ENCODE results near the gene C17orf75.

Gene C17orf75

DNA sequence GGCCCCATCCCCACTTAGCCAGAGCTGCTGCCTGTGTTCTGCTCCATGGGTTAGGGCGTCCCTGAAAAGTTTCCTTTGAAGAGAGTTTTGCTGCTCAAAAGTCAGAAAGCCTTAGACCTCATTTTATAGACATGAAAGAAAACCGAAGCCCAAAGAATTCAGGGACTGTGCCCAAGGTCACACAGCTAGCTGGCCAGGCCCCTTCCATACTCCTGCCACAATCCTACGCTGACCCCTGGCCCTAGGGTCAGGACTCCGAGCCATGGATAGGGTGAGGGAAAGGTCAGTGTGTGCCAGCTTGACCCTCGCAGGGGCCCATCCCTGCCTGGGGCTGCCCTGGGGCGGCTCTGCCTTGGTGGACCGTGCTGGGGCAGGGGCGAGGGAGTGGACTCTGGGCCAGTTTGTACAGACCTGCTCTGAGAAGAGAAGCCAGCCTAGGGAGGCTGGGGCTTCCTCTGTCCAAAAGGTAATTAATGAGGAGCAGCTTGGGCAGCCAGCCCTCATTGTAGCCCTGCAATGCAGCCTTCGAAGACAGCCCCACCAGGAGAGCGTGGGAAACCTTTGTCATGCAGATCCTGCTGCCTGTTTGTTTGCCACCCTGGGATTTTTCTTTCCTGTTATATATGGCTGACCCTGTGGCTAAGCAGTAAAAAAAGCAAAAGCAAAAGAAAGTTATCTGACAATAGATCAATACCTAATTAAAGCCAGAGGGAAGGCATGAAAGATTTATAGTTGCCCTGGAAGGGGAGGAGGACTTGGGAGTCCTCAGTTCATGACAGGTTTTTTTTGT, 38.9 kb downstream of the C17orf75 start:
- FAIRE-seq: no peak

DNA sequence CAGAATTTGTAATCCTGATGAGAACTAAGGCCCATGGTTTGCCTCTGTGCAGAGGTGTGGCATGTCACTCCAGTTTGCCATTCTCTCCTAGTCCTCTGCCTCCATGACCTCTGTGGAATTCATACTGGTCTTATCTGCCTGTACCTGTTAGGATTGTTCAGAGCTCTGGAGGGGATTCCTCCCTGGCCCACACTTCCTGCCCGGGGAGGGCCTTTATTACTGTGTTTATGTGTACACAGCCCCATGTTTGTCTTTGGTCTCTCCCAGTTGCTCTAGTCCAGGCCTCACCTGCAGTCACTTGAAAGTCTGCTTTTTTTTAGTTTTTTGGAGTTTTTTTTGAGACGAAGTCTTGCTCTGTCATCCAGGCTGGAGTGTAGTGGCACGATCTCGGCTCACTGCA, 39.9 kb downstream of the C17orf75 start:
- no peak for FAIRE-seq

DNA sequence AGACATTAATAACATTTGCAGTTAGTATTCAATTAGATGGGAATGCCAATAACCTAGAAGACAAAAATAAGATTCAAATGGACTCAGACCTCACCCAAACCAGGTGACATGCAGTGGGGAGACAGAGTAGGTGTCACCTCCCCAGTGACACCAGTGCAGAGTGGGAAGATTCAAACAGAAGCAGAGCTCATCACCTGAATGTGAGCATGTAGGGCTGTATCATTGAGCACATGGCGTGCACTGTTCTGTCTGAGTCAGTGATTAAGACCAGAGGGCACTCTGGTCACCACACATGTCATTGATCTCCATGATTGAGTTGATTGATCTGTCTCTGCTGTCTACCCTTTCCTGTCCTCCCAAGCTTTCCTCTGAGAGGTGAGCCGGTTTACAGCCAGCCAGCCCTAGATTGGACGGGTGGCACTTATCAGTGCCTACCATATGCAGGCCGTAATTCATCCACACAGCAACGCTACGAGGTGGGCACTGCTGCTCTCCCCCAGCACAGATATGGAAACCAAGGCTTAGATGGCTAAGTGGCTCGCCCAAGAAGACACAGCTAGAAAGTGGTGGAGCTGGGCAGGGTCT, 42.3 kb downstream of the C17orf75 start:
- no peak for FAIRE-seq

DNA sequence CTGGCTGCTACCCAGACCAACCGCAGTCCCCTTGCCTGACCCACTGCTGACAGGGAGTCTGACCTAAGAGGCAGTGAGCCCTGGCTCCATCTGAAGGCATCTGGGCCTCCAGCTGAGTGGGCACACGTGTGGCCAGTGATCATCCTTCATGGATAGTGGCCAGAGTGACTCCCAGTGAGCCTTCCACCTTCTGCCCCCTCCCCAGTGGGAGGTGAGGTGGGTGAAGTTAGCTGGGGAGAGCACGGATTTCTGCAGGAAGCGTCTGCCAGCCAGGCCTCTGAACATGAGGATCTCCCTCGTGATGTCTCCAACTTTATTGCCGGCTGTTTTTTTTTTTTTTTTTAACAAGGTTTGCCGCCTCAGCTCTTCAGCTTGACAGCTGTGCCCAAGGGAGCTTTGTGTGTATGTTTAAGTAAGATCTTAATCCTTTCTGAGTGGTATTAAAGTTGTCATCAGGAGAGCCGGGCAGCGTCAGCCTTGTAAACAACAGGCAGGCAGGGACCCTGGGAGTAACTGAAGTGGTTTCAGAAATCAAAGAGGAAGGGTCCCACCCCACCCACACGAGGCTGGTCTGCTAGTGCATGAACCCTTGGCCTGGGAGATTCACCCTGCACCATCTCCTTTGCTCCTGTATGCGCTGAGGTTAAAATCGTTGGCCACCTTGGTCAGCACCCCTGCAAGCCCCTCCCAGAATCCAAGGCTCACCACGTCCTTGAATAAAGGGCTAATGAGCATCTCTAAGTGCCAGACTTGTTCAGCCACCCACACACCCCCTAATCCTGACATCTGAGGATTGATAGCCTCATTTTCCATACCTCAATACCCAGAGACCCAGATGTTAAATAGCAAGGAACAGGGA, 43.0 kb downstream of the C17orf75 start:
- FAIRE-seq: no peak

DNA sequence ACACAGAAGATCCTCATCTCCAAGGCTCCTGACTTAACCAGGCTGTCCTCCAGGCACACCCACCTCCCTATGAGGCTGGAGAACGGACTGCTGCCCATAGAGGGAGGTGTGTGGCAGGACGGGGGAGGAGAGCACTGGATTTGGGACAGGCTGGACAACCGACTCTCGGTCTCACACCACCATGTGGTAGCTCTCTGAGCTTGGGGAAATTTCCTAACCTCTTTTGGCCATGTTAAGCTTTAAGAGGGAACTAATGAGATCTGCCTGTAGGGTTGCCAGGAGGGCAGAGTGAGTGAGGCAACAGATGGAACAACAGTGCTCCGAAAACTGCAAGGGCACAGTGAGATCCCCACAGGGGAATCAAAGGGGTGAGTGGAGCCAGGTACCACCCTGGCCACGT, 43.7 kb downstream of the C17orf75 start:
- FAIRE-seq: no peak

DNA sequence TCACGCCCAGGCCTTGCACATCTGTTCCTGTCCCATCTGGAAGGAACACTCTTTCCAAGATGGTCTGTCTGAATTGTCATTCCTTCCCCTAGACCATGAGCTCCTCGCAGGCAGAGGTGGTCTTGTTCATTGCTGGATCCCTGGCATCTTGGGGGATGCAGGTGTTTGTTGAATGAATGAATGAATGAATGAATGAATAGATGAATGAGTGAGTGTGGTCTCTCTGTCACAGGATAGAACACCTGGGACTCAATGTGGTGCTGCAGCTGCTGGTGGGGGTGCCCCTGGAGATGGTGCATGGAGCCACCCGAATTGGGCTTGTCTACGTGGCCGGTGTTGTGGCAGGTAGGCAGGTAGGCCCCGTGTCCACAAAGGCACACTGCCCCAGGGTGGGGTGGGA, 44.1 kb downstream of the C17orf75 start:
- no peak for FAIRE-seq

GRCh38 chr17:32297424-32297823, 44.5 kb downstream of the C17orf75 start:
- FAIRE-seq: no peak

- FAIRE-seq: no peak
These were observed 49.9 kb downstream of the C17orf75 start for GRCh38 chr17:32292094-32292493.

- no peak for FAIRE-seq
These were observed 52.4 kb downstream of the C17orf75 start for GRCh38 chr17:32289471-32290070.

- no peak for FAIRE-seq
These were observed 53.4 kb downstream of the C17orf75 start for GRCh38 chr17:32288615-32289014.

GRCh38 chr17:32287804-32288511, 54.0 kb downstream of the C17orf75 start:
- FAIRE-seq: no peak

- no peak for FAIRE-seq
These were observed 55.5 kb downstream of the C17orf75 start for GRCh38 chr17:32286518-32286900.

GRCh38 chr17:32285746-32286517, 56.0 kb downstream of the C17orf75 start:
- FAIRE-seq: no peak

- no peak for FAIRE-seq
These were observed 56.7 kb downstream of the C17orf75 start for GRCh38 chr17:32285306-32285705.

DNA sequence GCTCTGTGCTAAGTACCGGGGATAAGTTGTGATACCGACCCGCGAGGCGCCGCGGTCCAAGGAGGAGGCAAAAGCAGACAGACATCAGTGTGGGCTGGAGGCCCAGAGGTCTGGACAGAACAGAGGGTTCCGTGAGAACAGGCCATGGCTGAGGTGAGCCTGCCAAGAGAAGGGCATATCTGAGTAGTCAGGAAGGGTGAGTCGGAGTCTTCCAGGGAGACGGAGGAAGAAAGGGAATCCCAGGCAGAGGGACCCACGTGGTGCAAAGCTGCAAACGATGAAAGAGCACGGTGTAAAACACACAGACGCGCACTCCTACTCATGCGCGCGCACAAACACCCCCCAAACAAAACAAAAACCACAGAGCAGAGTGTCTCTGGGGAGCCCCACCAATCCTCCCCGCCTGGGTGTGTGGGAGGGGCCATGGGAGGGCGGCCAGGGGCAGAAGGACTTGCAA, 58.2 kb downstream of the C17orf75 start:
- FAIRE-seq: no peak

GRCh38 chr17:32281011-32281451, 60.9 kb downstream of the C17orf75 start:
- FAIRE-seq: no peak

- FAIRE-seq: no peak
These were observed 61.9 kb downstream of the C17orf75 start for GRCh38 chr17:32279891-32280716.

GRCh38 chr17:32278815-32279214, 63.2 kb downstream of the C17orf75 start:
- no peak for FAIRE-seq

Measured in G401.6 (cell line).